Activated T-cell treated with anti-CD3 and anti-CD28 coated beads, Interleukin-2, amount 50 U/mL, for 48 hours (primary cell): Measurements from ENCODE around the gene ARL4A.
"Not testable (repeated sequence)": the region's sequence is repeated elsewhere in the genome, so short reads cannot be mapped to it uniquely, and the experiment has no call there.

ENCODE experiments used
- DNase-seq, 2 experiments: peaks; one replicate each; pipeline ENCODE4 v3.0.0-alpha.2; 2020

The ARL4A gene

GRCh38 chr7:12670000-12670729 is 17.3 kb upstream of the ARL4A start:
- no peak for DNase-seq

- DNase-seq: no peak
These were observed 16.5 kb upstream of the ARL4A start for GRCh38 chr7:12670743-12671520.

GRCh38 chr7:12673436-12673835 is 14.0 kb upstream of the ARL4A start:
- DNase-seq: not testable (repeated sequence)

GRCh38 chr7:12674053-12674452 is 13.4 kb upstream of the ARL4A start:
- no peak for DNase-seq

GRCh38 chr7:12674861-12675260 is 12.6 kb upstream of the ARL4A start:
- peak in 1 of 2 experiments; percentile 28 for DNase-seq

GRCh38 chr7:12683678-12684585 is 3.5 kb upstream of the ARL4A start:
- DNase-seq: no peak

- no peak for DNase-seq
These were observed 2.7 kb upstream of the ARL4A start for GRCh38 chr7:12684733-12685132.

- peak; percentile 31 to 32 for DNase-seq
These were observed 1.9 kb upstream of the ARL4A start for GRCh38 chr7:12685550-12685949.

GRCh38 chr7:12686234-12686890 is 1.1 kb upstream of the ARL4A start:
- DNase-seq: peak; percentile 98

- no peak for DNase-seq
These were observed 312 bp downstream of the ARL4A start for GRCh38 chr7:12687718-12688171.

GRCh38 chr7:12688485-12689170 is 1.2 kb downstream of the ARL4A start:
- DNase-seq: not testable (repeated sequence)

GRCh38 chr7:12689451-12689850 is 2.0 kb downstream of the ARL4A start:
- DNase-seq: no peak

- no peak for DNase-seq
These were observed 2.8 kb downstream of the ARL4A start for GRCh38 chr7:12690041-12690878.

GRCh38 chr7:12691388-12691787 is 4.0 kb downstream of the ARL4A start:
- DNase-seq: not testable (repeated sequence)

- DNase-seq: no peak
These were observed 4.6 kb downstream of the ARL4A start for GRCh38 chr7:12692035-12692434.

- DNase-seq: no peak
These were observed 5.2 kb downstream of the ARL4A start for GRCh38 chr7:12692479-12693259.

GRCh38 chr7:12694817-12695216 is 7.4 kb downstream of the ARL4A start:
- no peak for DNase-seq

GRCh38 chr7:12695965-12696364 is 8.5 kb downstream of the ARL4A start:
- no peak for DNase-seq

- DNase-seq: no peak
These were observed 11.9 kb downstream of the ARL4A start for GRCh38 chr7:12699299-12699698.

GRCh38 chr7:12701433-12701832 is 14.0 kb downstream of the ARL4A start:
- no peak for DNase-seq
